Measurements from ENCODE around the gene FAF2.

GRCh38 chr5:176508603-176509002, 60.4 kb downstream of the FAF2 start:
- TF ChIP-seq, protein P1, sequence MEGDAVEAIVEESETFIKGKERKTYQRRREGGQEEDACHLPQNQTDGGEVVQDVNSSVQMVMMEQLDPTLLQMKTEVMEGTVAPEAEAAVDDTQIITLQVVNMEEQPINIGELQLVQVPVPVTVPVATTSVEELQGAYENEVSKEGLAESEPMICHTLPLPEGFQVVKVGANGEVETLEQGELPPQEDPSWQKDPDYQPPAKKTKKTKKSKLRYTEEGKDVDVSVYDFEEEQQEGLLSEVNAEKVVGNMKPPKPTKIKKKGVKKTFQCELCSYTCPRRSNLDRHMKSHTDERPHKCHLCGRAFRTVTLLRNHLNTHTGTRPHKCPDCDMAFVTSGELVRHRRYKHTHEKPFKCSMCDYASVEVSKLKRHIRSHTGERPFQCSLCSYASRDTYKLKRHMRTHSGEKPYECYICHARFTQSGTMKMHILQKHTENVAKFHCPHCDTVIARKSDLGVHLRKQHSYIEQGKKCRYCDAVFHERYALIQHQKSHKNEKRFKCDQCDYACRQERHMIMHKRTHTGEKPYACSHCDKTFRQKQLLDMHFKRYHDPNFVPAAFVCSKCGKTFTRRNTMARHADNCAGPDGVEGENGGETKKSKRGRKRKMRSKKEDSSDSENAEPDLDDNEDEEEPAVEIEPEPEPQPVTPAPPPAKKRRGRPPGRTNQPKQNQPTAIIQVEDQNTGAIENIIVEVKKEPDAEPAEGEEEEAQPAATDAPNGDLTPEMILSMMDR (IDR thresholded peaks at IDR 0.05 in 4 of 5, conservative IDR thresholded peaks at IDR 0.05 in 1 of 5), result no peak
- no peak for TF ChIP-seq POLR2A (IDR thresholded peaks at IDR 0.05)
